KG1 (cell line): Measurements from ENCODE around the gene KLF11.
"Not testable (repeated sequence)": the region's sequence is repeated elsewhere in the genome, so short reads cannot be mapped to it uniquely, and the experiment has no call there.

Experiments
- DNase-seq: peaks from one replicate; lab custom pipeline; 2025; lab: John Stamatoyannopoulos, UW

KLF11 gene

DNA sequence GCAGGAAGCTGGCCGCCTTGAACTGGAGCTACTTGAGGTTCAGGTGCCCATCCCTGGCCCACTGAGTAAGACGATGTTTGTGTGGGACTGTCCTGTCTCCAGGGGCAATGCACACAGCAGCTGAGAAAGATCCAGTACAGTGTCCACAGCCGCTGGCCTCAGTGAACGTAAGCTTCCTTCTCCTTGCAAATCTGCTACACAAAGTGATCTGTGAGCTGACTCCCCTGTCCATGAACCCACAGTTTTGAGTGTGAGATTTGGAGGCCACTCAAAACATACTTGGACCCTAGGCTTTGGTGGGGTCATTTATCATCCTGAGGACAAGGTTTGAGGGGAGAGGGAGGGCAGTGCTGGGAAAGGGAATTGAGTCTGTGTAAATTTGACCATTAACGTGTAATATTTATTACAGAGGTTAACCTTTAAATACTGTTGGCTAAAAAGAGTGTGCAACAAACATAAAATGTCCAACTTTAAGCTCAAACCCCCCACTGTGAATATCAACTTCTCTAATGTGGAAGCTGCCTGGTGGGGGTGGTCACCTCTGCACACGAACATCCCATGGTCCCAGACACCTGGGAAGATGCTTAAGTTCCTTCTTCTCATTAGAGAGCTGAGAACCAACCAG lies 41.8 kb downstream of the KLF11 start:
- DNase-seq, result no peak

DNA sequence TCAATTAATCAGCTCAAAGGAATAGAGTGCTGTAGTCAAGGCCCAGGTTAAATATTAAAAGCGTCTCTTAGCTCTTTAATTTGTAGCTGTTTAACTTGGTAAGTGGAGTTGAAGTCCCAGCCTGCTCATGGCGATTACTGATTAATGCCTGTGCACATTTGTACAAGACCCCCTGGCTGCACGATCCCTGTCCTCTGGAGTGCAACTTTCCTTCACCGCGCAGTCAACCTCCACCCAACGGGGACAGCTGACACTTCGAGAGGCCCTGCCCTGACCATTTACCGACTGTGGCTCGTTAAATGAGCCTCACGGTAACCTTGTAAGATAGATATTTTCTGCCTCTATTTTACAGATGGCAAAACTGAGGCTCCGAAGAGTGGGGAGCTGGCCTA lies 42.3 kb downstream of the KLF11 start:
- DNase-seq, result no peak

DNA sequence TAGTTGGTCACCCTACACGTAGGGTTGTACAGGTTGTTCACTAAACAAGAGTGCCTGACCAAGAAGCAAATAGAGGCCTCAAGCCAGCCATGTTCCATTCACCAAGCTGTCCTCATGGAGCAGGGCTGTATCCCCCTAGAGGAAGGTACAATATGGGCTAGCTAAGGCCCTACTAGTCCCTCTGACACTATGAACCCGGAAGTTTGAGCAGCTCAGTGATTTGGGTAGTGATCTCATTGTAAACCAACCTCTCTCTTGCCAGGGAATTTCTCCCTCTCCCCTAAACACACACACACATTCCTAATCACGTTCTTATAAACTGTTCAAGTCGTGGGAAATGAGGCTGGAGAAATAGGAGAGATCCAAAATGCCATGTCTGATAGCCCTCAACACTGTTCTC lies 43.6 kb downstream of the KLF11 start:
- DNase-seq, result no peak

DNA sequence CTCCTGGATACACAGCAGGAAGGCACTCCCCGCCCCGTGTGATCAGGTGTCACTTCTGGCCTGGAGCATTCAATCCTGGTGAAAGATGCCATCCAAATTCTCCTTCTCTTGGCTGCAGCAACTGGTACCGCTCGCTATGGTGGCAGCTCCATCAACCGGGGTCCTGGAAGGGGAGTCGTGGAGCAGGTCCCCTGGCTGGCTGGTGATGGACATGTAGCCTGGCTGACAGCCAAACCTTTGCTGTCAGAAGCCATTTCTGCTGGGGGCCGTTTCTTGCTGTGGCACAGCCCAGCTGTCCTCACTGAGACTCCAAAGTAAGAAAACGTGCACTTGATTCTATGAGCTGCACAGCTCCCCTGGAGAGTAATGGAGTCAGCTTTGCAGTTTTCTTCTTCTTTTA lies 44.0 kb downstream of the KLF11 start:
- DNase-seq, result no peak

DNA sequence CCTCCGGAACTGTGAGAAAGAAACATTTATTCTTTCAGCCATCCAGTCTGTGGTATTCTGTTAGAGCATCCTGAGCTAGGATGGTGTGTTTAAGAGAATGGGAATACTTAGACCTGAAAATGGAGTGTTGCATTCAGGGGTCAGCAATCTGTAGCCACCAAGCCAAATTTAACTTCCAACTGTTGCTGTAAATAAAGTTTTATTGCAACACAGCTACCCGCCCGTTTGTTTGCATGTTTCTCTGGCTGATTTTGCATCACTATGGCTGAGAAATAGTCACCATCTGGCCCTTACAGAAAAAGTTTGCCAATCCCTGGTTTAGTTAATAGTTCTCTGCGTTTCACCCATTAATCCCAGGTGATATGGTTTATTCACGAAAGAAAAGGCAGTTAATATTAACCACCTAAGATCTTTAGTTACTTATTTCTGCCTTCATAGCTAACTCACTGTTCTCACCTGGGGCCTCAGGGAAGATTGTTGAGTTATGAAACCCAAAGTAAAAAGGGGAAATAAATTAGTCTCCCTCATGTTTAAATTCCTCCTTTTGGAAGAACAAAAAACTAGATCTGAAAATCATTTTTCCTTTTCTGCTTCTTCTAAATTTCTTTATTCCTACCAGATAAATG lies 46.3 kb downstream of the KLF11 start:
- DNase-seq, result no peak

DNA sequence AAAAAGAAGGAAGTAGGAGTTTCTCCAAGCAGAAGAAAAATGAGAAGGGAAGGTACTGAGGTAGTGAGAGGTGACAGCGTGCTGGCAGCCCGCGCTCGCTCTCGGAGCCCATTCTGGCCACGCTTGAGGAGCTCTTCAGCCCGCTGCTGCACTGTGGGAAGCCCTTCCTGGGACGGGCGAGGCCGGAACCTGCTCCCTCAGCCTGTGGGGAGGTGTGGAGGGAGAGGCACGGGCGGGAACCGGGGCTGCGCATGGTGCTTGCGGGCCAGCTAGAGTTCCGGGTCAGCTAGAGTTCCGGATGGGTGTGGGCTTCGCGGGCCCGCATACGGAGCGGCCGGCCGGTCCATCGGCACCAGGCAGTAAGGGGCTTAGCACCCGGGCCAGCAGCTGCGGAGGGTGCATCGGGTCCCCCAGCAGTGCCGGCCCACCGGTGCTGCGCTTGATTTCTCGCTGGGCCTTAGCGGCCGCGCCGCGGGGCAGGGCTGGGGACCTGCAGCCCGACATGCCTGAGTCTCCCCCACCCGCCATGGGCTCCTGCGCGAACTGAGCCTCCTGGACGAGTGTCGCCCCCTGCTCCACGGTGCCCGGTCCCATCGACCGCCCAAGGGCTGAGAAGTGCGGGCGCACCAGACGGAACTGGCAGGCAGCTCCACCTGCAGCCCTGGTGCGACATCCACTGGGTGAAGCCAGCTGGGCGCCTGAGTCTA lies 48.0 kb downstream of the KLF11 start:
- no peak for DNase-seq

DNA sequence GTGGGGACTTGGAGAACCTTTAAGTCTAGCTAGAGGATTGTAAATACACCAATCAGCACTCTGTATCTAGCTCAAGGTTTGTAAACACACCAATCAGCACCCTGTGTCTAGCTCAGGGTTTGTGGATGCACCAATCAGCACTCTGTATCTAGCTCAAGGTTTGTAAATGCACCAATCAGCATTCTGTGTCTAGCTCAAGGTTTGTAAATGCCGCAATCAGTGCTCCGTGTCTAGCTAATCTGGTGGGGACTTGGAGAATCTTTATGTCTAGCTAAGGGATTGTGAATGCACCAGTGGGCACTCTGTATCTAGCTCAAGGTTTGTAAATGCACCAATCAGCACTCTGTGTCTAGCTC lies 48.5 kb downstream of the KLF11 start:
- DNase-seq, result not testable (repeated sequence)

DNA sequence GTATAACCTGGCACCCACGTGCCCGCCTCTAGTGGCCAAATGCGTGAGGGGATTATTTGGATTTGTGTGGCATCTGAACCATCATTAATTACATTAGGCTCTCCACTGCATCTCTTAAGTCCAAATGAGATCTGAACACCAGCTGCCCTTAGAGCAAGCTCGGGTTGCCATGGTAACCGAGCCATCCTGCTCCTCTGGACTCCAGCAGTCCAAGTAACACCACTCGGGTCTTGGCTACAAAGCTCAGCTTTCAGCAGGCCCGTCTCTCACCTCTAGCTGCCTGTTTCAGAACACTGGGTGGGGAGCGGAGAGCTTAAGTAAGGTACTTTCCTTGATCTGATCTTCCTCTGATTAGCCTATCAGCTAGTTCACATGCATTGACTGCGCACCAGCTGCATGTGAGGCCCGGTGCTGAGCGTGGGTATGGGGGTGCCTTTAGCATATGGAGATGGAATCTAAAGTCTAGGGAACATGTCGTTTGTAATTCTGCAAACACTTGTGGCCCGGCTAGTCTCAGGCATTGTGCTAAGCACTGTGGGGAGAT lies 51.0 kb downstream of the KLF11 start:
- no peak for DNase-seq

DNA sequence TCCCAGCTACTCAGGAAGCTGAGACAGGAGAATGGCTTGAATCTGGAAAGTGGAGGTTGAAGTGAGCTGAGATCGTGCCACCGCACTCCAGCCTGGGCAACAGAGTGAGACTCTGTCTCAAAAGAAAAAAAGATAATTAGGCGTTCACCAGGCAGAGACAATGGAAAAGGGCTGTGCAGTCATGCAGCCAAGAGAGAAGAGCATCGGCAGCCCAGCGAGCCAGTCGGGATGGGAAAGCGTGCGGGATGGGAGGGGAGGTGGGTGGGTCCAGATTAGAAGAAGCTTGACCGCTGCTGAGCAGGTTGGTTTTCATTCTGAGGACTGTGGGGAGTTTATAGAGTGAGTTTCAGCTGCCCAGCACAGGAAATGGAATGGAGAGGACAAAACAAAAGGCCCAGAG lies 51.8 kb downstream of the KLF11 start:
- no peak for DNase-seq

DNA sequence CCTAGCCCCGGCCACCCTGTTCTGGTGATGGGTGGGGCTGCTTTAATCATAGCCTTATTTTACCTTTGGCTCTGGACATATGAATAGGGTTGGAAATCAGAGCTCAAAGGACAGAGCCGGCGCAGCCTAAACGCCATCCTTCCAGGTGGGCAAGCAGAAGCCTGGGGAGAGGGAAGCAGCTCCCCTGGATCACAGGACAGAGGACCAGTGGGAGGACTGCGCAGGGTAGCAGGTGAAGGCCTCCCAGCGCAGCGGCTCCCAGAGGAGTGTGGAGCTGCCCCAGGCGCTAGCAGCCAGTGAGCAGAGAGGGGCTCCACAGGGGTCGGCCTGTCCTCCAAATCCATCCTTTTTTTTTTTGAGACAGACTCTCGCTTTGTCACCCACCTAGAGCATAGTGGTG lies 53.3 kb downstream of the KLF11 start:
- no peak for DNase-seq

DNA sequence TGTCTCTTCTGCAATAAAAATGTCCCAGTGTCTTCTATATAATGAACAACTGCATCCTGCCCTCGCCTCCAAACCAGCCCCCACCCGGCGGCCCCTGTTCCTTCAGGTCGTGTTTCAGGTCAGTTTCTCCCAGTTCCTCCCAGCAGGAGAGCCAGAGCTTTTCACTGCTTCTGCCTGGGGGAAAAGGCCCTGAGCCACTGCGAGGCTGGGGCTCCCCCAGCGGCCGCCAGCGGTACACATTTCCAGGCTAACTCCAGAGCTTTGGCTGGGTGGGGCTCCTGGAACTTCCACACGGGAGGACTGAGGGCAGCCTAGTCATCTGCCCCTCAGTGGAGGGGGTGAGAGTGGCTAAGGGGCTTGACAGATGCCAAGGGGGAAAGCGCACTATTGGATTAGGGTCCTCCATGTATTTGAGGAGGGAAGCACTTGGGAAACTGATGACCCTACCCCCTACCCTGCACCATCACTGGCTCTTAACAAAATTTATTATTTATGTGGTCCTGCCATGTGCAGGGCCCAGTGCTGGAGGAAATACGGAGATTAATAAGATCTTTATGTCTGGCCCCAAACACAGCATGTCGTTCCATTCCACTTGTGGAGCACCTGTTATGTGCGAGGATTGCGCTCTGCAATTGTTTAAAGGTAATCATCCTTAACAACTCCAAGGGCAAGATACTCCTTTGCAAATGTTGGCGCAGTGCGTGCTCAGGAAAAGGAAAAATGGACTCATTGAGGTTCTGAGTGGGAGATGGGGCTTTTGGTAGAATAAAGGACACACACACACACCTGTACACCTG lies 54.2 kb downstream of the KLF11 start:
- DNase-seq, result no peak

DNA sequence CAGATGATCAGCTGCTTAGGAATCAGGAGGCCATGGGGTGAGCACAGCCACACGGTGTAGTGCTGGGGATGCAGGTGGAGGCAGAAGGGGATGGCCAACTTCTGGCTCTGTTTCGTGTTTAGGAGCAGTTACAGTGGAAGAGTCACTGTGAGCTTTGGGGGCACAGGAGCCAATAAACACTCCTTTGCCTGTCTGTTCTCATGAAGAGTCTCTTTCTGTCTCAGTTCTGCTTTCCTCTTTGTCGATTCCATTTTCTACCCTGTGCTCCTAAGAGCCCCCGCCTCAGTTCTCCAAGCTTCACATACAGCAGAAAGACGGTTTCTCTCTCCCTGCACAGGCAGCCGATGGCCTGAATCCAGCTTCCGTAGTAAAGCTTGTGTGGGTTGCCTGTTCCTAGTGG lies 58.1 kb downstream of the KLF11 start:
- DNase-seq, result no peak

DNA sequence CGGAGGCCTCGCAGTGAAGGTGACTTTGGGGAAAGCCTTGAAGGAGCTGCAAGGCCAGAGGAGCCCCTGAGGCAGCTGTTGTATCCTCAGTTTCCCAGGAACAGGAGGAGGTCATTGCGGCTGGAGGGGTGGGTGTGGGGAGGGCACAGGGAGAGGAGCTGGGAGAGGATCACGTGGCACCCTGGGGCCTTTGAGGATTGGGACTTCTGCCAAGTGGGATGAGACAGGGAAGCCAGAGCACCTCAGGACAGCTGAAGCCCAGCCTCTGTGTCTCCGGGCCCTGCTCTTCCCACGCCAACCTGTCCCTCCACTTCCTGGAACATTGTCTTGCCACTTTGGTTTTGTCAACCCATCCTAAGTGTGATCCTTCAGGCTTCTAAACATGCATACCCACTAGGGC lies 59.8 kb downstream of the KLF11 start:
- DNase-seq, result no peak
